Keratinocyte (primary cell): ENCODE data around the gene RAMP1. TPM values are rescaled to one million over a fixed set of nuclear protein-coding genes. Genes with fewer than 3 reads are reported as not detected.

Experiments
- DNase-seq: peaks from one replicate; pipeline ENCODE4 v3.0.0-alpha.2; 2011; ENCODE audit warnings: low read depth, missing footprints, low spot score
- FAIRE-seq: peaks from 2 replicates; lab custom pipeline; 2011; peaks lifted over from hg19 to GRCh38; lab: Jason Lieb, UNC
- H2AFZ ChIP-seq: 2 replicates; pipeline ENCODE4 v1.6.0; 2012; ENCODE audit warnings: low read length, control low read depth, inconsistent platforms; ENCODE audit not compliant: control insufficient read depth
- H3K27ac ChIP-seq: 2 replicates; pipeline ENCODE4 v1.5.1; 2011; ENCODE audit warnings: low read length; ENCODE audit not compliant: control insufficient read depth, insufficient read depth
- H3K27me3 ChIP-seq: 3 replicates; pipeline ENCODE4 v1.6.0; 2011; ENCODE audit warnings: low read length; ENCODE audit not compliant: control insufficient read depth, insufficient read depth; ENCODE audit errors: extremely low read depth
- H3K36me3 ChIP-seq, 2 experiments: 2 replicates in 1 of 2; 3 replicates in 1 of 2; pipeline ENCODE4 v1.5.1; 2011; ENCODE audit warnings: low read length in 2 of 2, mild to moderate bottlenecking in 1 of 2; ENCODE audit not compliant: control insufficient read depth in 2 of 2, insufficient read depth in 2 of 2; ENCODE audit errors: extremely low read depth in 1 of 2
- H3K4me1 ChIP-seq: 3 replicates; pipeline ENCODE4 v1.5.1; 2011; ENCODE audit warnings: low read length; ENCODE audit not compliant: control insufficient read depth, insufficient read depth; ENCODE audit errors: extremely low read depth
- H3K4me2 ChIP-seq: 3 replicates; pipeline ENCODE4 v1.6.0; 2011; ENCODE audit warnings: low read depth, low read length; ENCODE audit not compliant: control insufficient read depth, insufficient read depth; ENCODE audit errors: extremely low read depth
- H3K4me3 ChIP-seq, 3 experiments: fragments of 200-600 bp in 1 of 3; sonication (generic) in 1 of 3; 2 replicates in 2 of 3; 3 replicates in 1 of 3; pipeline ENCODE4 v1.5.1; 2011 to 2016; ENCODE audit warnings: low read length in 3 of 3, mild to moderate bottlenecking in 3 of 3, control low read depth in 2 of 3, inconsistent platforms in 1 of 3, low read depth in 1 of 3, mixed read lengths in 1 of 3, mixed run types in 1 of 3, moderate library complexity in 1 of 3; ENCODE audit not compliant: control insufficient read depth in 2 of 3, insufficient read depth in 2 of 3; ENCODE audit errors: extremely low read depth in 1 of 3
- H3K79me2 ChIP-seq: 2 replicates; pipeline ENCODE4 v1.6.0; 2012; ENCODE audit warnings: low read length; ENCODE audit not compliant: control insufficient read depth, insufficient read depth
- H3K9ac ChIP-seq: 3 replicates; pipeline ENCODE4 v1.6.0; 2011; ENCODE audit warnings: low read length; ENCODE audit not compliant: control insufficient read depth, insufficient read depth; ENCODE audit errors: extremely low read depth
- H3K9me1 ChIP-seq: 3 replicates; pipeline ENCODE4 v1.6.0; 2011; ENCODE audit warnings: low read length; ENCODE audit not compliant: control insufficient read depth, insufficient read depth; ENCODE audit errors: extremely low read depth
- H3K9me3 ChIP-seq: 2 replicates; pipeline ENCODE4 v1.5.1; 2012; ENCODE audit warnings: low read depth, low read length; ENCODE audit not compliant: control insufficient read depth
- H4K20me1 ChIP-seq: 3 replicates; pipeline ENCODE4 v1.6.0; 2011; ENCODE audit warnings: low read length; ENCODE audit not compliant: control insufficient read depth, insufficient read depth; ENCODE audit errors: extremely low read depth
- CTCF ChIP-seq, 3 experiments: IDR thresholded peaks in 1 of 3; conservative IDR thresholded peaks in 1 of 3; optimal IDR thresholded peaks in 1 of 3; 2 replicates in 2 of 3; 3 replicates in 1 of 3; pipeline versions ENCODE3 to v1.5.1; 2011; ENCODE audit warnings: low read length in 3 of 3, mild to moderate bottlenecking in 3 of 3, moderate library complexity in 2 of 3, control low read depth in 1 of 3, inconsistent platforms in 1 of 3; ENCODE audit not compliant: insufficient read depth in 2 of 3; ENCODE audit errors: extremely low read depth in 1 of 3
- EZH2 ChIP-seq: IDR thresholded peaks from one replicate; pipeline ENCODE4 v1.6.1; 2012; ENCODE audit warnings: inconsistent platforms, mild to moderate bottlenecking, low read length, moderate library complexity
- dilution Hi-C: fragments of 300-500 bp; cut with MboI; formaldehyde crosslinking; loops from one replicate; pipeline ENCODE4 v1.7.0; 2020; ENCODE audit warnings: low sequenced_read_pairs; ENCODE audit not compliant: extremely low pct_ligation_motif_present
- polyA plus RNA-seq, 5 experiments: library from polyadenylated mRNA; depleted of rRNA in 3 of 5; stranded (reverse) in 3 of 5; stranded (forward) in 1 of 5; unstranded in 1 of 5; fragments of >200 nt; gene quantifications; 1 replicate in 1 of 5; 2 replicates in 3 of 5; 3 replicates in 1 of 5; pipeline versions ENCODE4 v1.2.1 to v1.2.3, GENCODE V29; 2011 to 2012; ENCODE audit warnings: missing spikeins in 2 of 5, low read depth in 1 of 5, low replicate concordance in 1 of 5

The RAMP1 gene
- polyA plus RNA-seq, 1 donor (not counting 4 experiments of a cell fraction or from before 2014, with no cell fraction given): 0.69 TPM

- peaks cover 15% of the 10 kb centered on the region for H3K4me1 ChIP-seq
- FAIRE-seq: no peak
Observed at GRCh38 chr2:237892478-237892877, 33.1 kb downstream of the RAMP1 start.

GRCh38 chr2:237892984-237893595 lies 33.7 kb downstream of the RAMP1 start:
- FAIRE-seq: no peak
- H4K20me1 ChIP-seq: no peaks in the 10 kb centered on the region
- dilution Hi-C loops: no loop called here

More at GRCh38 chr2:237892478-237892877, 33.1 kb downstream of the RAMP1 start:
- Histone ChIP-seq H3K9me3 (no peaks in the 10 kb centered on the region), H3K4me2 (no peak overlapping the region), H3K4me3 (no peak overlapping the region), H3K27ac (no peak overlapping the region), H3K79me2 (no peaks in the 10 kb centered on the region), H3K36me3 (no peaks in the 10 kb centered on the region), H3K9ac (no peak overlapping the region), H4K20me1 (no peaks in the 10 kb centered on the region), H2AFZ (no peak overlapping the region), H3K27me3 (no peaks in the 10 kb centered on the region), H3K9me1 (no peaks in the 10 kb centered on the region)
- dilution Hi-C loops: no loop called here
- TF ChIP-seq EZH2: no peak
- TF ChIP-seq CTCF (optimal IDR thresholded peaks at IDR 0.05 in 1 of 3, IDR thresholded peaks at IDR 0.05 in 1 of 3, conservative IDR thresholded peaks at IDR 0.05 in 1 of 3; ENCODE audit: extremely low read depth in 1 of 3, insufficient read depth in 2 of 3, low read length in 3 of 3): no peak
- DNase-seq: no peak

More at GRCh38 chr2:237892984-237893595, 33.7 kb downstream of the RAMP1 start:
- H3K9me3 ChIP-seq: no peaks in the 10 kb centered on the region
- TF ChIP-seq EZH2 (no peak), CTCF (optimal IDR thresholded peaks at IDR 0.05 in 1 of 3, IDR thresholded peaks at IDR 0.05 in 1 of 3, conservative IDR thresholded peaks at IDR 0.05 in 1 of 3; ENCODE audit: extremely low read depth in 1 of 3, insufficient read depth in 2 of 3, low read length in 3 of 3) (no peak)
- H3K27ac ChIP-seq: no peak overlapping the region
- peaks cover 16% of the 10 kb centered on the region for H3K4me1 ChIP-seq
- no peaks in the 10 kb centered on the region for H3K79me2 ChIP-seq
- H3K9me1 ChIP-seq: no peaks in the 10 kb centered on the region
- H3K4me2 ChIP-seq: no peak overlapping the region
- no peak overlapping the region for H3K4me3 ChIP-seq
- no peaks in the 10 kb centered on the region for H3K27me3 ChIP-seq
- no peaks in the 10 kb centered on the region for H3K36me3 ChIP-seq
- DNase-seq: no peak
- no peak overlapping the region for H3K9ac ChIP-seq
- no peak overlapping the region for H2AFZ ChIP-seq
